Keratinocyte (primary cell): ENCODE results near the gene MUS81. TPM values are rescaled to one million over a fixed set of nuclear protein-coding genes. Genes with fewer than 3 reads are reported as not detected.

Experiments
- DNase-seq: peaks from one replicate; pipeline ENCODE4 v3.0.0-alpha.2; 2011; ENCODE audit warnings: low read depth, missing footprints, low spot score
- FAIRE-seq: peaks from 2 replicates; lab custom pipeline; 2011; peaks lifted over from hg19 to GRCh38; lab: Jason Lieb, UNC
- H2AFZ ChIP-seq: 2 replicates; pipeline ENCODE4 v1.6.0; 2012; ENCODE audit warnings: low read length, control low read depth, inconsistent platforms; ENCODE audit not compliant: control insufficient read depth
- H3K27ac ChIP-seq: 2 replicates; pipeline ENCODE4 v1.5.1; 2011; ENCODE audit warnings: low read length; ENCODE audit not compliant: control insufficient read depth, insufficient read depth
- H3K27me3 ChIP-seq: 3 replicates; pipeline ENCODE4 v1.6.0; 2011; ENCODE audit warnings: low read length; ENCODE audit not compliant: control insufficient read depth, insufficient read depth; ENCODE audit errors: extremely low read depth
- H3K36me3 ChIP-seq, 2 experiments: 2 replicates in 1 of 2; 3 replicates in 1 of 2; pipeline ENCODE4 v1.5.1; 2011; ENCODE audit warnings: low read length in 2 of 2, mild to moderate bottlenecking in 1 of 2; ENCODE audit not compliant: control insufficient read depth in 2 of 2, insufficient read depth in 2 of 2; ENCODE audit errors: extremely low read depth in 1 of 2
- H3K4me1 ChIP-seq: 3 replicates; pipeline ENCODE4 v1.5.1; 2011; ENCODE audit warnings: low read length; ENCODE audit not compliant: control insufficient read depth, insufficient read depth; ENCODE audit errors: extremely low read depth
- H3K4me2 ChIP-seq: 3 replicates; pipeline ENCODE4 v1.6.0; 2011; ENCODE audit warnings: low read depth, low read length; ENCODE audit not compliant: control insufficient read depth, insufficient read depth; ENCODE audit errors: extremely low read depth
- H3K4me3 ChIP-seq, 3 experiments: fragments of 200-600 bp in 1 of 3; sonication (generic) in 1 of 3; 2 replicates in 2 of 3; 3 replicates in 1 of 3; pipeline ENCODE4 v1.5.1; 2011 to 2016; ENCODE audit warnings: low read length in 3 of 3, mild to moderate bottlenecking in 3 of 3, control low read depth in 2 of 3, inconsistent platforms in 1 of 3, low read depth in 1 of 3, mixed read lengths in 1 of 3, mixed run types in 1 of 3, moderate library complexity in 1 of 3; ENCODE audit not compliant: control insufficient read depth in 2 of 3, insufficient read depth in 2 of 3; ENCODE audit errors: extremely low read depth in 1 of 3
- H3K79me2 ChIP-seq: 2 replicates; pipeline ENCODE4 v1.6.0; 2012; ENCODE audit warnings: low read length; ENCODE audit not compliant: control insufficient read depth, insufficient read depth
- H3K9ac ChIP-seq: 3 replicates; pipeline ENCODE4 v1.6.0; 2011; ENCODE audit warnings: low read length; ENCODE audit not compliant: control insufficient read depth, insufficient read depth; ENCODE audit errors: extremely low read depth
- H3K9me1 ChIP-seq: 3 replicates; pipeline ENCODE4 v1.6.0; 2011; ENCODE audit warnings: low read length; ENCODE audit not compliant: control insufficient read depth, insufficient read depth; ENCODE audit errors: extremely low read depth
- H3K9me3 ChIP-seq: 2 replicates; pipeline ENCODE4 v1.5.1; 2012; ENCODE audit warnings: low read depth, low read length; ENCODE audit not compliant: control insufficient read depth
- H4K20me1 ChIP-seq: 3 replicates; pipeline ENCODE4 v1.6.0; 2011; ENCODE audit warnings: low read length; ENCODE audit not compliant: control insufficient read depth, insufficient read depth; ENCODE audit errors: extremely low read depth
- CTCF ChIP-seq, 3 experiments: IDR thresholded peaks in 1 of 3; conservative IDR thresholded peaks in 1 of 3; optimal IDR thresholded peaks in 1 of 3; 2 replicates in 2 of 3; 3 replicates in 1 of 3; pipeline versions ENCODE3 to v1.5.1; 2011; ENCODE audit warnings: low read length in 3 of 3, mild to moderate bottlenecking in 3 of 3, moderate library complexity in 2 of 3, control low read depth in 1 of 3, inconsistent platforms in 1 of 3; ENCODE audit not compliant: insufficient read depth in 2 of 3; ENCODE audit errors: extremely low read depth in 1 of 3
- EZH2 ChIP-seq: IDR thresholded peaks from one replicate; pipeline ENCODE4 v1.6.1; 2012; ENCODE audit warnings: inconsistent platforms, mild to moderate bottlenecking, low read length, moderate library complexity
- dilution Hi-C: fragments of 300-500 bp; cut with MboI; formaldehyde crosslinking; loops from one replicate; pipeline ENCODE4 v1.7.0; 2020; ENCODE audit warnings: low sequenced_read_pairs; ENCODE audit not compliant: extremely low pct_ligation_motif_present
- polyA plus RNA-seq, 5 experiments: library from polyadenylated mRNA; depleted of rRNA in 3 of 5; stranded (reverse) in 3 of 5; stranded (forward) in 1 of 5; unstranded in 1 of 5; fragments of >200 nt; gene quantifications; 1 replicate in 1 of 5; 2 replicates in 3 of 5; 3 replicates in 1 of 5; pipeline versions ENCODE4 v1.2.1 to v1.2.3, GENCODE V29; 2011 to 2012; ENCODE audit warnings: missing spikeins in 2 of 5, low read depth in 1 of 5, low replicate concordance in 1 of 5

MUS81 gene
- polyA plus RNA-seq, 1 donor (not counting 4 experiments of a cell fraction or from before 2014, with no cell fraction given): 28.0 TPM

- Histone ChIP-seq H3K79me2 (no peaks in the 10 kb centered on the region), H3K9me3 (no peaks in the 10 kb centered on the region), H3K4me1 (no peaks in the 10 kb centered on the region), H3K9me1 (no peaks in the 10 kb centered on the region), H3K4me2 (peak overlapping the region; percentile 89), H3K9ac (peak overlapping the region; percentile 72), H2AFZ (peak overlapping the region; percentile 84), H3K27me3 (no peaks in the 10 kb centered on the region), H3K4me3 (peak overlapping the region; percentile 46 to 66 (median 66)), H3K36me3 (no peaks in the 10 kb centered on the region), H3K27ac (peak overlapping the region; percentile 36), H4K20me1 (no peaks in the 10 kb centered on the region)
- no peak for FAIRE-seq
- TF ChIP-seq CTCF (optimal IDR thresholded peaks at IDR 0.05 in 1 of 3, IDR thresholded peaks at IDR 0.05 in 1 of 3, conservative IDR thresholded peaks at IDR 0.05 in 1 of 3; ENCODE audit: extremely low read depth in 1 of 3, insufficient read depth in 2 of 3, low read length in 3 of 3): no peak
- TF ChIP-seq EZH2: no peak
- DNase-seq: no peak
- dilution Hi-C loops: no loop called here
These were observed 13.3 kb downstream of the MUS81 start for GRCh38 chr11:65873318-65874156.

- no peak for FAIRE-seq
- no peak within 1 kb of the TSS for H3K27ac ChIP-seq
- no peaks in the 10 kb centered on the region for H3K27me3 ChIP-seq
- H4K20me1 ChIP-seq: no peaks in the 10 kb centered on the region
- H3K4me3 ChIP-seq: no peak within 1 kb of the TSS
- no peak within 1 kb of the TSS for H2AFZ ChIP-seq
- peaks cover 14 to 25% of the 10 kb centered on the region in 2 experiments for H3K36me3 ChIP-seq
- H3K9ac ChIP-seq: no peak within 1 kb of the TSS
- H3K9me3 ChIP-seq: no peaks in the 10 kb centered on the region
- no peak for TF ChIP-seq CTCF (optimal IDR thresholded peaks at IDR 0.05 in 1 of 3, IDR thresholded peaks at IDR 0.05 in 1 of 3, conservative IDR thresholded peaks at IDR 0.05 in 1 of 3; ENCODE audit: extremely low read depth in 1 of 3, insufficient read depth in 2 of 3, low read length in 3 of 3)
- no peak for TF ChIP-seq EZH2
- H3K79me2 ChIP-seq: no peaks in the 10 kb centered on the region
- no peaks in the 10 kb centered on the region for H3K9me1 ChIP-seq
- no peak within 1 kb of the TSS for H3K4me2 ChIP-seq
- no peaks in the 10 kb centered on the region for H3K4me1 ChIP-seq
- DNase-seq: no peak
- dilution Hi-C loops: no loop called here
These were observed 19.4 kb downstream of the MUS81 start, which contains the start of gene CTSW for GRCh38 chr11:65879617-65880016. CTSW (plus strand) TSS chr11:65879837; CDS start chr11:65879855, 18 bp downstream.
